Mesendoderm (in vitro differentiated cells): Measurements from ENCODE around the gene MYO1G.

Experiments used
- DNase-seq: peaks from one replicate; pipeline ENCODE4 v3.0.0; 2013
- H2AK5ac ChIP-seq: 2 replicates; pipeline ENCODE4 v1.6.1; 2013; ENCODE audit warnings: low read length, inconsistent platforms
- H2BK120ac ChIP-seq: 2 replicates; pipeline ENCODE4 v1.6.1; 2013; ENCODE audit warnings: low read depth, mild to moderate bottlenecking, low read length, moderate library complexity, mixed read lengths
- H2BK15ac ChIP-seq: replicated peaks from 2 replicates; pipeline ENCODE4 v1.6.1; 2013; ENCODE audit warnings: low read depth, mild to moderate bottlenecking, moderate library complexity
- H2BK5ac ChIP-seq: 2 replicates; pipeline ENCODE4 v1.6.1; 2013; ENCODE audit warnings: low read length, inconsistent platforms
- H3K18ac ChIP-seq: 2 replicates; pipeline ENCODE4 v1.6.1; 2013; ENCODE audit warnings: mild to moderate bottlenecking, low read length, mixed read lengths
- H3K23ac ChIP-seq: one replicate; pipeline ENCODE4 v1.6.1; 2013; ENCODE audit warnings: low read length
- H3K27ac ChIP-seq: 2 replicates; pipeline ENCODE4 v1.5.1; 2013; ENCODE audit warnings: low read depth, mild to moderate bottlenecking, inconsistent platforms, low read length, moderate library complexity
- H3K27me3 ChIP-seq: 2 replicates; pipeline ENCODE4 v1.6.1; 2013; ENCODE audit warnings: low read length, control low read depth, mild to moderate bottlenecking, inconsistent platforms; ENCODE audit not compliant: insufficient read depth, poor library complexity
- H3K36me3 ChIP-seq: 2 replicates; pipeline ENCODE4 v1.6.1; 2013; ENCODE audit warnings: low read length, inconsistent platforms; ENCODE audit not compliant: control insufficient read depth, insufficient read depth
- H3K4ac ChIP-seq: one replicate; pipeline ENCODE4 v1.6.1; 2013; ENCODE audit warnings: low read depth, mild to moderate bottlenecking, low read length, moderate library complexity
- H3K4me1 ChIP-seq: 2 replicates; pipeline ENCODE4 v1.6.1; 2013; ENCODE audit warnings: low read depth, low read length, inconsistent platforms; ENCODE audit not compliant: control insufficient read depth
- H3K4me2 ChIP-seq: 2 replicates; pipeline ENCODE4 v1.6.1; 2013; ENCODE audit warnings: low read length
- H3K4me3 ChIP-seq: 2 replicates; pipeline ENCODE4 v1.5.1; 2013; ENCODE audit warnings: mild to moderate bottlenecking, low read length
- H3K56ac ChIP-seq: one replicate; pipeline ENCODE4 v1.6.1; 2013; ENCODE audit warnings: low read length
- H3K79me1 ChIP-seq: 2 replicates; pipeline ENCODE4 v1.6.1; 2013; ENCODE audit warnings: low read length, inconsistent platforms
- H3K79me2 ChIP-seq: 2 replicates; pipeline ENCODE4 v1.6.1; 2013; ENCODE audit warnings: mild to moderate bottlenecking, low read length; ENCODE audit not compliant: control insufficient read depth, insufficient read depth
- H3K9ac ChIP-seq: 2 replicates; pipeline ENCODE4 v1.6.1; 2013; ENCODE audit warnings: low read length, inconsistent platforms
- H4K5ac ChIP-seq: one replicate; pipeline ENCODE4 v1.6.1; 2013; ENCODE audit warnings: low read length
- H4K8ac ChIP-seq: one replicate; pipeline ENCODE4 v1.6.1; 2013; ENCODE audit warnings: low read depth, mild to moderate bottlenecking, control low read depth, low read length, moderate library complexity
- WGBS: extraction: QIAGEN DNeasy Blood & Tissue Kit; methylation state at CpG from one replicate; pipeline ENCODE4 v1.1.7; 2013; ENCODE audit warnings: low lambda C conversion rate, missing lambda C conversion rate; ENCODE audit not compliant: insufficient coverage; ENCODE audit errors: extremely low coverage; 5-methylcytosine and 5-hydroxymethylcytosine counted together

Gene MYO1G

GRCh38 chr7:44953156-44953555 is 25.7 kb downstream of the MYO1G start:
- WGBS, result no CpG with 5 or more reads among the region's 2 CpGs
- Histone ChIP-seq H3K4me2 (no peak overlapping the region), H4K8ac (no peak overlapping the region), H3K79me1 (no peaks in the 10 kb centered on the region), H3K4me1 (no peaks in the 10 kb centered on the region), H3K18ac (no peak overlapping the region), H3K36me3 (no peaks in the 10 kb centered on the region), H3K4ac (no peak overlapping the region), H2BK120ac (no peak overlapping the region), H3K79me2 (no peaks in the 10 kb centered on the region), H3K23ac (no peak overlapping the region), H2AK5ac (no peak overlapping the region), H3K9ac (no peak overlapping the region), H2BK5ac (no peak overlapping the region), H2BK15ac (no peak overlapping the region), H4K5ac (no peak overlapping the region), H3K27ac (no peak overlapping the region), H3K4me3 (no peak overlapping the region), H3K56ac (no peak overlapping the region), H3K27me3 (no peaks in the 10 kb centered on the region)
- no peak for DNase-seq

GRCh38 chr7:44949303-44949702 is 29.5 kb downstream of the MYO1G start:
- H3K36me3 ChIP-seq, result no peaks in the 10 kb centered on the region
- H4K8ac ChIP-seq, result no peak overlapping the region
- no peak overlapping the region for H2BK15ac ChIP-seq
- no peaks in the 10 kb centered on the region for H3K79me2 ChIP-seq
- H2BK120ac ChIP-seq, result no peak overlapping the region
- no peak overlapping the region for H4K5ac ChIP-seq
- H3K4ac ChIP-seq, result no peak overlapping the region
- H3K79me1 ChIP-seq, result no peaks in the 10 kb centered on the region
- no peaks in the 10 kb centered on the region for H3K4me1 ChIP-seq
- H3K18ac ChIP-seq, result no peak overlapping the region
- WGBS, result no CpG with 5 or more reads among the region's 2 CpGs
- H3K56ac ChIP-seq, result no peak overlapping the region
- no peak overlapping the region for H3K4me3 ChIP-seq
- no peak overlapping the region for H3K4me2 ChIP-seq
- no peak overlapping the region for H3K27ac ChIP-seq
- H3K23ac ChIP-seq, result no peak overlapping the region
- H3K27me3 ChIP-seq, result no peaks in the 10 kb centered on the region
- H3K9ac ChIP-seq, result no peak overlapping the region
- no peak overlapping the region for H2BK5ac ChIP-seq
- no peak overlapping the region for H2AK5ac ChIP-seq
- no peak for DNase-seq

DNA sequence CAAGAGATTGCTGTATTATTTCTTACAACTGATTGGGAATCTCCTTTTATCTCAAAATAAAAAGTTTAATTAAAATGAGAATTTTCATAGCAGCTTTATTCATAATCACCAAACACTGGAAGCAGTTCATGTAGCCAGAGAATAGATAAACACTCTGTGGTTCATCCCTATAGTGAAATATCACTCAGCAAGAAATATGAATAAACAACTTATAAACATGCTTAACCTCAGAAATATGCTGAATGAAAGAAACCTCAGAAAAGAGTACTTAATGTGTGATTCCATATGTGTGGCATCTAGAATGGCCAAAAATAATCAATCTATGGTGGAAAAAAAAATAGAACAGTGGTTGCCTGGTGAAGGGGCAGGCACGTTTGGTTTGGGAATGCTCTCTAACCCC is 33.3 kb downstream of the MYO1G start:
- Histone ChIP-seq H3K27ac (no peak overlapping the region), H3K4me1 (no peaks in the 10 kb centered on the region), H3K56ac (no peak overlapping the region), H4K5ac (no peak overlapping the region), H3K18ac (no peak overlapping the region), H3K4me2 (no peak overlapping the region), H2BK5ac (no peak overlapping the region), H2AK5ac (no peak overlapping the region), H2BK120ac (no peak overlapping the region), H3K27me3 (no peaks in the 10 kb centered on the region), H4K8ac (no peak overlapping the region), H3K4ac (no peak overlapping the region), H3K36me3 (no peaks in the 10 kb centered on the region), H3K79me1 (no peaks in the 10 kb centered on the region), H3K23ac (no peak overlapping the region), H3K9ac (no peak overlapping the region), H3K79me2 (no peaks in the 10 kb centered on the region), H2BK15ac (no peak overlapping the region), H3K4me3 (no peak overlapping the region)
- no CpG with 5 or more reads among the region's 1 CpG for WGBS
- DNase-seq, result no peak

DNA sequence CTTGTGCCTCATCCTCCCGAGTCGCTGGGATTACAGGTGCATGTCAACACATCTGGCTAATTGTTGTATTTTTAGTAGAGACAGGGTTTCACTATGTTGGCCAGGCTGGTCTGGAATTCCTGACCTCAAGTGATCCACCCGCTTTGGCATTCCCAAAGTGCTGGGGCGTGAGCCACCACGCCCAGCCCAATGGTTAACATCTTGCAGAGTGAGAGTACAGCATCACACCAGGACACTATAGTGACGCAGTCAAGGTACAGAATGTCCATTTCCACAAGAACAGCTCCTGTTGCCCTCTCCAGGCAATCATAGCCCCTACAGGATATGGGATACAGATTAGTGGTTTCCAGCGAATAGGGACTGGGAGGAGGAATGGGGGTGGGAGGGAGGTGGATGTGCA is 34.0 kb downstream of the MYO1G start:
- Histone ChIP-seq H3K4ac (no peak overlapping the region), H3K56ac (no peak overlapping the region), H4K5ac (no peak overlapping the region), H2BK5ac (no peak overlapping the region), H3K27ac (no peak overlapping the region), H2BK15ac (no peak overlapping the region), H4K8ac (no peak overlapping the region), H3K27me3 (no peaks in the 10 kb centered on the region), H2AK5ac (no peak overlapping the region), H2BK120ac (no peak overlapping the region), H3K18ac (no peak overlapping the region), H3K79me2 (no peaks in the 10 kb centered on the region), H3K9ac (no peak overlapping the region), H3K4me1 (no peaks in the 10 kb centered on the region), H3K23ac (no peak overlapping the region), H3K79me1 (no peaks in the 10 kb centered on the region), H3K4me2 (no peak overlapping the region), H3K4me3 (no peak overlapping the region), H3K36me3 (no peaks in the 10 kb centered on the region)
- no CpG with 5 or more reads among the region's 7 CpGs for WGBS
- DNase-seq, result no peak

DNA sequence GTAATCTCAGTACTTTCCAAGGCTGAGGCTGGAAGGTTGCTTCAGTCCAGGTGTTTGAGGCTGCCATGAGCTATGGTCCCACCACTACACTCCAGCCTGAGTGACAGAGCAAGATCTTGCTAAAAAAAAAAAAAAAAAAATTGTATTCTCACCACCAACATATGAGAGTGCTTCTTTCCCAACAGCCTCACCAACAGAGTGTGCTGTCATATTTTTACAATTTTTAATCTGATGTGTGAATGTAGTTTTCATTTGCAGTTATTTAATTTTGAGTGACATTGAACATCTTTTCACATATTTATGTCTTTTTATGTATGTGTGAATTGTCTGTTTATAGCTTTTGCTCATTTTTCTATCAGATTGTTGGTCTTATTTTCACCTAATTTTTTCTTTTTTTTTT is 35.2 kb downstream of the MYO1G start:
- no peak overlapping the region for H3K4me3 ChIP-seq
- no peaks in the 10 kb centered on the region for H3K79me2 ChIP-seq
- no peaks in the 10 kb centered on the region for H3K79me1 ChIP-seq
- H4K5ac ChIP-seq, result no peak overlapping the region
- no peak for DNase-seq
- no peak overlapping the region for H2BK15ac ChIP-seq
- no peak overlapping the region for H3K9ac ChIP-seq
- no peaks in the 10 kb centered on the region for H3K4me1 ChIP-seq
- H3K56ac ChIP-seq, result no peak overlapping the region
- H3K36me3 ChIP-seq, result no peaks in the 10 kb centered on the region
- H3K27me3 ChIP-seq, result no peaks in the 10 kb centered on the region
- no peak overlapping the region for H3K4ac ChIP-seq
- H4K8ac ChIP-seq, result no peak overlapping the region
- no peak overlapping the region for H2BK5ac ChIP-seq
- no peak overlapping the region for H3K18ac ChIP-seq
- H3K23ac ChIP-seq, result no peak overlapping the region
- no peak overlapping the region for H2AK5ac ChIP-seq
- no peak overlapping the region for H3K27ac ChIP-seq
- no peak overlapping the region for H3K4me2 ChIP-seq
- H2BK120ac ChIP-seq, result no peak overlapping the region

DNA sequence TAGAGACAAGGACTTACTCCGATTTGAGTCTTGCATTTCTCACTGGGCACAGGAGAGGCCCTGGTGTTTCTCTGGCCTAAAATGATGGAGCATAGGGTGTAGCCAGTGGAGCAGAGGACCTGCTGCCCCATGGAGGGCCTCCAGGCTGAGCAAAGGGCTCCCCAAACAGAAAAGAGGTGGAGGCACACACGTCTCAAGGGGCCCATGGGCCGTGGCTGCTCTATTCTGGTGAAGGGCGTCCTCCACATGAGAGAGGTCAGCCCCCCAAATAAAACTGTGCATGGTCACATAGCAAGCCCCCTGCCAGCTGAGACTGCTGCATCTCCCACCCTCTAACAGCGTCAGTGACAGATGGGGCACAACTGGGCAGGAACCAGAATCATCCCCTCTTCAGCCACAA is 41.4 kb downstream of the MYO1G start:
- Histone ChIP-seq H3K23ac (no peak overlapping the region), H3K4ac (no peak overlapping the region), H3K56ac (no peak overlapping the region), H4K5ac (no peak overlapping the region), H3K79me2 (no peaks in the 10 kb centered on the region), H3K36me3 (no peaks in the 10 kb centered on the region), H3K4me3 (no peak overlapping the region), H3K9ac (no peak overlapping the region), H2BK15ac (no peak overlapping the region), H4K8ac (no peak overlapping the region), H3K27ac (no peak overlapping the region), H2AK5ac (no peak overlapping the region), H3K79me1 (no peaks in the 10 kb centered on the region), H3K4me2 (no peak overlapping the region), H3K4me1 (no peaks in the 10 kb centered on the region), H2BK5ac (no peak overlapping the region), H3K27me3 (no peaks in the 10 kb centered on the region), H2BK120ac (no peak overlapping the region), H3K18ac (no peak overlapping the region)
- no CpG with 5 or more reads among the region's 5 CpGs for WGBS
- DNase-seq, result no peak
